Mucosa of rectum (tissue), 2 donors: ENCODE results near the gene ROPN1B.
"Not testable (repeated sequence)": the region's sequence is repeated elsewhere in the genome, so short reads cannot be mapped to it uniquely, and the experiment has no call there.

Experiments
- H3K27ac ChIP-seq, 2 donors: one replicate each; pipeline ENCODE4 v1.7.0; 2013; ENCODE audit warnings: inconsistent platforms in 2 of 2, low read depth in 2 of 2, low read length in 2 of 2
- H3K27me3 ChIP-seq, 2 donors: one replicate each; pipeline ENCODE4 v1.7.0; 2013; ENCODE audit warnings: low read length in 2 of 2; ENCODE audit not compliant: control insufficient read depth in 2 of 2, insufficient read depth in 2 of 2
- H3K36me3 ChIP-seq, 2 donors: one replicate each; pipeline ENCODE4 v1.7.0; 2013; ENCODE audit warnings: low read length in 2 of 2; ENCODE audit not compliant: control insufficient read depth in 2 of 2, insufficient read depth in 2 of 2
- H3K4me1 ChIP-seq, 2 donors: one replicate each; pipeline ENCODE4 v1.7.0; 2013; ENCODE audit warnings: low read length in 2 of 2, mild to moderate bottlenecking in 1 of 2; ENCODE audit not compliant: control insufficient read depth in 2 of 2, insufficient read depth in 2 of 2
- H3K4me3 ChIP-seq, 2 donors: one replicate each; pipeline ENCODE4 v1.7.0; 2013; ENCODE audit warnings: low read length in 2 of 2
- H3K9ac ChIP-seq, 2 donors: one replicate each; pipeline ENCODE4 v1.7.0; 2013; ENCODE audit warnings: low read length in 2 of 2, low read depth in 1 of 2, mild to moderate bottlenecking in 1 of 2
- H3K9me3 ChIP-seq, 2 donors: one replicate each; pipeline ENCODE4 v1.7.0; 2013; ENCODE audit warnings: low read length in 2 of 2; ENCODE audit not compliant: control insufficient read depth in 2 of 2
- donor health status: healthy.
- donor health status: Normal muscosa, but diverticular disease.

Gene ROPN1B

GRCh38 chr3:125971997-125972944 lies 3.3 kb downstream of the ROPN1B start:
- not testable (repeated sequence) for H3K4me1 ChIP-seq, H3K36me3 ChIP-seq, H3K9ac ChIP-seq, H3K27me3 ChIP-seq, H3K27ac ChIP-seq, H3K9me3 ChIP-seq
- peak overlapping the region; percentile 16 to 43 for H3K4me3 ChIP-seq

- not testable (repeated sequence) for H3K4me3 ChIP-seq, H3K36me3 ChIP-seq, H3K9ac ChIP-seq, H3K27me3 ChIP-seq, H3K9me3 ChIP-seq, H3K27ac ChIP-seq, H3K4me1 ChIP-seq
Observed at GRCh38 chr3:125975245-125976002, 6.4 kb downstream of the ROPN1B start.

GRCh38 chr3:125976003-125976390 lies 7.0 kb downstream of the ROPN1B start:
- not testable (repeated sequence) for H3K4me1 ChIP-seq, H3K27ac ChIP-seq, H3K9ac ChIP-seq, H3K36me3 ChIP-seq, H3K27me3 ChIP-seq, H3K9me3 ChIP-seq, H3K4me3 ChIP-seq

- H3K36me3 ChIP-seq, H3K9me3 ChIP-seq, H3K4me1 ChIP-seq, H3K27ac ChIP-seq, H3K4me3 ChIP-seq, H3K27me3 ChIP-seq, H3K9ac ChIP-seq: not testable (repeated sequence)
Observed at GRCh38 chr3:125977104-125977503, 8.1 kb downstream of the ROPN1B start.

- H3K27me3 ChIP-seq, H3K9ac ChIP-seq, H3K9me3 ChIP-seq, H3K27ac ChIP-seq, H3K4me1 ChIP-seq, H3K36me3 ChIP-seq, H3K4me3 ChIP-seq: not testable (repeated sequence)
Observed at GRCh38 chr3:125984951-125985350, 16.0 kb downstream of the ROPN1B start.

- H3K9me3 ChIP-seq = no peaks in the 10 kb centered on the region
- H3K36me3 ChIP-seq = no peaks in the 10 kb centered on the region
- H3K27me3 ChIP-seq = no peaks in the 10 kb centered on the region
- H3K9ac ChIP-seq = peak overlapping the region; percentile 67 to 85
- H3K4me1 ChIP-seq = peaks cover 0 to 5% of the 10 kb centered on the region in 2 donors
- H3K27ac ChIP-seq = peak overlapping the region; percentile 21 to 86
- H3K4me3 ChIP-seq = peak overlapping the region; percentile 73 to 95
Observed at GRCh38 chr3:125990253-125990970, 21.4 kb downstream of the ROPN1B start.

GRCh38 chr3:125996751-125997150 lies 27.8 kb downstream of the ROPN1B start:
- H3K9me3 ChIP-seq, H3K36me3 ChIP-seq, H3K4me3 ChIP-seq, H3K27me3 ChIP-seq, H3K4me1 ChIP-seq, H3K9ac ChIP-seq, H3K27ac ChIP-seq: not testable (repeated sequence)

- Histone ChIP-seq H3K4me1 (no peaks in the 10 kb centered on the region), H3K4me3 (no peak overlapping the region), H3K9me3 (no peaks in the 10 kb centered on the region), H3K9ac (no peak overlapping the region), H3K27me3 (no peaks in the 10 kb centered on the region), H3K27ac (no peak overlapping the region), H3K36me3 (peaks cover 3 to 8% of the 10 kb centered on the region in 2 donors)
Observed at GRCh38 chr3:126002189-126002588, 33.2 kb downstream of the ROPN1B start.

GRCh38 chr3:126003447-126004190 lies 34.6 kb downstream of the ROPN1B start:
- Histone ChIP-seq H3K9me3 (no peaks in the 10 kb centered on the region), H3K9ac (no peak overlapping the region), H3K4me3 (no peak overlapping the region), H3K4me1 (no peaks in the 10 kb centered on the region), H3K36me3 (peaks cover 5 to 20% of the 10 kb centered on the region in 2 donors), H3K27ac (no peak overlapping the region), H3K27me3 (no peaks in the 10 kb centered on the region)
